Kasumi-1 (cell line): Measurements from ENCODE around the gene MACF1.
"Not testable (repeated sequence)": the region's sequence is repeated elsewhere in the genome, so short reads cannot be mapped to it uniquely, and the experiment has no call there.

Experiments used
- DNase-seq, 2 experiments: peaks; one replicate each; lab custom pipeline; 2025; lab: John Stamatoyannopoulos, UW

Gene MACF1

DNA sequence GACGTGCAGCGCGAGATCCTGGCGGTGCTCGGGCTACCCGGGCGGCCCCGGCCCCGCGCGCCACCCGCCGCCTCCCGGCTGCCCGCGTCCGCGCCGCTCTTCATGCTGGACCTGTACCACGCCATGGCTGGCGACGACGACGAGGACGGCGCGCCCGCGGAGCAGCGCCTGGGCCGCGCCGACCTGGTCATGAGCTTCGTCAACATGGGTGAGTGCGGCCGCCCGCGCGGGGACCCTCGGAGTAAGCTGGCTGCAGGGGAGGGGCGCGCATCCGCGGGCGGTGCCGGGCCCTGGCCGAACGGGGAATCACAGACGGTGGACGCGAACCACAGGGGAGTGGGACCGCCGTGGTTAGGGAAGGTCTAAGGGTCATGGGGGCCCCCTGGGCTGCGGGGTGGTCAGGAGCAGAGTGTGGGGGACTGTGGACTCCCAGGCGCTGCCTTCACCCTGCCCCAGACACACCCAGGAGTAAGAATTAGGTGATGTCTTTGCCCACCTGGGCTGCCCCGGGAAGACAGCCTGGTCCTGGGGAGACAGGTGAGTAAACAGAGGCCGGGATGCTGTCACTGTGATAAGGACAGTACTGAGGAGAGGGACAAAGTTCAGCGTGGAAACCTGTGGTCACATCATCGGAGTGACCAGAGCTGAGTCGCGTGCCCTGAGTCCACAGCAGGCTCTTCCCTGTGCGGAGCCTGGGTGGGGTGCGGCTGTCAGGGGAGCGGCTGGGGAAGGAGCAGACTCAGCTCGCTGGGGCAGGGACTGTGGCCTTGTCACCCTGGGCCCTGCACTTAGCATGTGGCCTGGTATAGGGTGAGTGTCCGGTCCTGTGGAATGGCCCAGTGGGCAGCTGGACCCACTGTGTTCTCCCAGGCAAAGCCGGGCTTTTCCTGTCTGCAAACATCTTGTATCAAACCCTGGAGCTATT lies 287.9 kb downstream of the MACF1 start:
- not testable (repeated sequence) for DNase-seq

DNA sequence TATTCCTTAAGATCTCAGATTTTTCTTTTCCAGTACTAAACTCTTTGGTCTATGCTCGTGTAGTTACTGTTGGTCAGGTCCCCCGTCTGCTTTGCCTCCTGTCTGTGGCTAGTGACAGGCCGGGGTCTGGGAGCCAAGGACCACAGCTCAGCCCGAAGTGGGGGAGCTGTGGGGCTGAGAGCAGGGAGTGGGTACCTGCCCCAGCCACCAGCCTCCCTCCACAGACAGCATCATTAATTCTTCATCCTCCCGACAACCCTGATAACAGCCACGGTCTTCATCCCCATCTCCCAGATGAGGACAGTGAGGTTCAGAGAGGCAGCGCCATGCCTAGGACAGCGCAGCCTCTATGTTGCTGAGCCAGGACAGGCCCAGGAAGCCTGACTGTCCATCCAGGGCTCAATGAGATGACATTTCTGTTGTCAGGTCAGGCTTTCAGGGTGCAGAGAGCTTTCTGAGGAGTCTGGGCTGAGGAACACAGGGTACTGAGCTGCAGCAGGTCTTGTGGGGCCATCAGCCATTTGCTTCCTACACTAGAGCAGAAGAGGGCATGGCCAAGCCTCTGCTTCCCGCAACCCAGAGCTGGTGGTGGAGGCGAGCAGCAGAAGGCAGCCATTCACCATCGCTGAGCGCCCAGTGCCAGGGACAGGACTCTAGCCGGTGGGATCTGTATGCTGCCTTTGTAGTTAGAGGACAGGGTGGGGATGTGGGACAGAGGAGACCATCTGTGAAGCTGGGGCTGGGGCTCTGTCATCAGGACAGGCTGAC lies 288.7 kb downstream of the MACF1 start:
- not testable (repeated sequence) for DNase-seq

DNA sequence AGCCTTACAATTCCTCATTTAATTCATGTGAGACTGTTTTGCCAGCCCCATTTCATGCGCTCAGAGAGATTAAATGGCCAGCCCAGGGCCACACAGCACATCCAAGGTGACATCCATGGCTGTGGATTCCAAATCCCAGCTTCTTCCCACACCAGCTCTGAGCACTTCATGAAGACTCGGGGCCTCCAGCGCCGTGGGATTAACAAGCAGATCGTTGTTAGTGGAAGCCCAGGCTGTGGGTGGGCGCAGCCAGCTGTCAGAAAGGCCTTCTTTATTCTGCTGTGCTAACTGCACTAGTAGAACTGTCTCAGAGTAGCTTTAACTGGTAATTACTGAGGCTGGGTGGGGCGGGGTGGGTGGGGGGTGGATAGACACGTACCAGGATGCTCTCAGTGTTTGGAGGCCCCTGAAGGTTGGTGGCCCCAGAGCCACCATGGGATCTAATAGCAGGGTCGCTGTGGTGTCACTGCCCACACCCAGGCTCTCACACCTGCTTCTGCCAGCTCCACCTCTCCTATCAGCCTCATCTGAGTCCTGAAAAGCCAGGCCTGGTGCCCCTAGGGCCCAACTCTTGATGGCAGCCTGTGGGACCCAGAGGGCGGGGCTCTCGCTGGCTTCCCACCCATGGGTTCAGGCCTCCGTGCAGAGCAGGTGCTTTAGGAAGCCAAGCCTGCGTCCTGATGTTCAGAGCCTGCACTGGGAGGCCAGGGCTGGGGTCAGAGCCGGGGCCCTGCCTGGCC lies 290.3 kb downstream of the MACF1 start:
- DNase-seq, result no peak

DNA sequence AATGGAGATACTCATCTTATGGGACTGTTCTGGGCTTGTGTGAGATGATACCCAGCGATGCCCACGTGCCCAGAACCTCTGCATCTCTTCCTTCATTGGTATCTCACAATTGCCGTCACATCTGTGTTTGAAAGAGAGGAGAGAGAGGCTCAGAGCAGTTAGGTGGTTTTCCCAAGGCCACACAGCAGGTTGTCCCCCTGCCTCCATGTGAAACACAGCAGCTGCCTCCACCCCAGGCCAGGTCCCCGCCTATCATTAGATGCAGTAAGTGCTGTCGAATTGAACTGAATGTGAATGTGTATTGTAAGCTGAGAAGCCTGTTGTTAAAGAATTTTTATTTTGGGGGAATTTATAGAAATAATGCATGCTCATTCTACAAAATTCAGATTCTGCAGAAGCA lies 292.0 kb downstream of the MACF1 start:
- not testable (repeated sequence) for DNase-seq

- no peak for DNase-seq
Measured at GRCh38 chr1:39497585-39497984, 293.1 kb downstream of the MACF1 start.

DNA sequence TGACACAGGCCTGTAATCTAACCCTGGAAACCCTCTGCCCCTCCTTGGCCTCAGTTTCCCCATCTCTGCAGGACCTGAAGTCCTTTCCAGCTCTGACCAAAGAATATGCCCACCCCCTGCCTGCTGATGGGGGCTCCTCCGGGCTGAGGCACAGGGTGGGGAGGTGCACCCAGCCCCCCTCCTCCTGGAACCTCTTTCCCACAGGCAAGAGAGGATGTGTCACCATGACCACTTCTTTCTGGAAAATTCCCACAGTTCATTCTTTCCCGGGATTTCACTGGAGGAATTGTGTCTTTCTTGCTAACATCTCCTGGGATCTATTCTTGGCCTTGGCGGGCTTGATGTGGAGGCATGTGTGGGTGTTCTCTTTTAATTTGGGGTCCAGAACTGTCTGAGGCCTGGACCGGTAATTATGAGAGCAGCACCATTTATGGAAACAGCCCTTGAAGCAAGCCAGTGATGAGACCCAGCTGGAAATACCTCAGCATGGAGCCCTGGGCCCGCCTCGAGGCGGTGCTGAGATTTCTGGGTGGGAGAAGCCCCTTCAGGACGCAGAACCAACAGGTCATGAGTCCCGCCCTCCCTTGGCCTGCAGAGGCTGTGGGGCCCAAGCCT lies 293.7 kb downstream of the MACF1 start:
- not testable (repeated sequence) for DNase-seq

DNA sequence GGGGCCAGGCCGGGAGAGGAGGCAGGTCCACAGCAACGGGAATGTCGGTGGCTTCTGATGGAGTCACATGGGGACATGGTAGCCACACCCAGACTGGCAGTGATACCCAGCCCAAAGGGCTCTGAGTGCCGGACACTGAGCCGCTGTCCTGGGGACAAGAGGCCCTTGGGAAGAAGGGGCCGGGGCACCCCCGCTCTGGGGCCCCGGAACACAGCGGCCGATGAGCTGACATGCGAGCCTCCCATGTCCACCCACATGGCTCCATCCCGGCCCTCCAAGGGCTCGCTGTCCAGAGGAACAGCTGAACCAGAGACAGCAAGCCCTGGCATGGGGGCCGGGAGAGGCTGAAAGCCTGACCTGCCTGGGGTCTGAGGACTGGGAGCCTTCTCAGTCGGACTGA lies 294.3 kb downstream of the MACF1 start:
- DNase-seq, result not testable (repeated sequence)

DNA sequence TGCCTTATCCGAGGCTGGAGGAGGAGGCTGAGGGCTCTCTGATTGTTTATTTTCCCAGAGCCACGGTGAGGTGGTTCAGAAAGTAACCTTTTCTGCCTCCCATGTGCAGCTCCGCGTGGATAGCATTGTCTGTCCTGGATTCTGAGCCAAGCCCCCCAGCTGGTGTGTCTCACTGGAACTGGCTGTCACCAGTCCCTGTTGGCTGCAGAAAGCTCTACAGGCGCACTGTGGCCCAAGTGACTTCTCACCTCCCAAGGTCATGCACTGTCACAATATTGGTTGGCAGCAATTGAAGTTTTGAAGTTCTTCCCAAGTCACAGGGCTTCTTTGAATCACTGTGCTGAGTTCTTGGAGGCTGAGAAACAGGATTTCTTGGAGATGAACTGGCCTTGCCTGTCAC lies 295.2 kb downstream of the MACF1 start:
- no peak for DNase-seq

DNA sequence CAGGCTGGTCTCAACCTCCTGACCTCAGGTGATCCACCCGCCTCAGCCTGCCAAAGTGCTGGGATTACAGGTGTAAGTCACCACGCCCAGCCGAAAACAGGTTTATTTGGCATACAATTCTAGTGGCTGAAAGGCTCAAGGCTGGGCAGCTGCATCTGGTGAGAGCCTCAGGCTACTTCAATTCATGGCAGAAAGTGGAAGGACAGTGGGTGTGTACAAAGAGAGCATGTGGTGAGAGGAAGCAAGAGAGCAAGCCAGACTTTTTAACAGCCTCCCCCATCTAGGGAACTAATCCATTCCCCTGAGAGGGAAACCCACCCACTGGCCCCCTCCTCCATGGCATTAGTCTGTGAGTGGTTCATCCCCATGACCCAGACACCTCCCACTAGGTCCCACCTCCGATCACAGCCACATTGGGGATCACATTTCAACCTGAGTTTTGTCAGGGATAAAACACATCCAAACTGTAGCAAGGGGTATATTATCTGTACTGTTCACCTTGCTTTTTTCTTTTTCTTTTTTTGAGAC lies 296.4 kb downstream of the MACF1 start:
- DNase-seq, result no peak

- no peak for DNase-seq
Measured at GRCh38 chr1:39501666-39502065, 297.2 kb downstream of the MACF1 start.

DNA sequence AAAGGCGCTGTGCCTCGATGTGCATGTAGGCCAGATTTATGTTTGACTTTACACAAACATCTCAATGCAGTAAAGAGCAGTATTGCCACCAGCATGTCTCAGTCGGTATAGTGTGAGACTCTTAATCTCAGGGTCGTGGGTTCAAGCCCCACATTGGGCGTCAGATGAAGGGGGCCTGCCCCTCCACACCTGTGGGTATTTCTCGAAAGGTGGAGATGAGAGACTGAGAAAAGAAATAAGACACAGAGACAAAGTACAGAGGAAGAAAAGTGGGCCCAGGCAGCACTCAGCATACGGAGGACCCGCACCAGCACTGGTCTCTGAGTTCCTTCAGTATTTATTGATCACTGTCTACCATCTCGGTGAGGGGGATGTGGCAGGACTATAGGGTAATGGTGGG lies 299.9 kb downstream of the MACF1 start:
- not testable (repeated sequence) for DNase-seq

DNA sequence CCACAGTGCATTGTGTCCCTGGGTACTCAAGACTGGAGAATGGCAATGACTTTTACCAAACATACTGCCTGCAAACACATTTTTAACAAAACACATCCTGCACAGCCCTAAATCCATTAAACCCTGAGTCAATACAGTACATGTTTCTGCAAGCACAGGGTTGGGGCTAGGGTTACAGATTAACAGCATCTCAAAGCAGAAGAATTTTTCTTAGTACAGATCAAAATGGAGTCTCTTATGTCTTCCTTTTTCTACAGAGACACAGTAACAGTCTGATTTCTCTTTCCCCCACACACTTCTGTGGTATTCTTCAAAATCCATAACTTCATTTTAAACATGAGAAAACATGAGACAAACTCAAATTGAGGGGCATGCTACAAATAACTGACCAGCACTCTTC lies 300.8 kb downstream of the MACF1 start:
- DNase-seq, result no peak

GRCh38 chr1:39507230-39507928 lies 302.9 kb downstream of the MACF1 start:
- no peak for DNase-seq

DNA sequence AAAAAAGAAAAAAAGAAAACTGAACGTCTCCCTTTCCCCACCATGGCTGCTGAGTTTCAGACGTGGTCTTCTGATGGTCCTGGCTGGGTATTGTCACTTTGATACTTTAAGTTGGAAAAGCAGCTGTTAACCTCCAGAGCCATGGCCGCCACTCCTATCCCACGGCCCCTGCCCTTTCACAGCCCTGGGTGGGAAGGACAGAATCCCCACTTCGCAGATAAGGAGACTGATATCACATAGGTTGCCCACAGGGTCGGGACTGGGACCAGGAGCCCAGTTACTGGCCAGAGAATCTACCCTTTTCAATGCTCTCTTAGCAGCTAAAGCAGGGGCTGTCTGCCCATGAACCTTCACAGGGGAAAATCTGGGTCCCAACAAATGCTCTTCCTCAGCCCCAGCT lies 303.8 kb downstream of the MACF1 start:
- no peak for DNase-seq

DNA sequence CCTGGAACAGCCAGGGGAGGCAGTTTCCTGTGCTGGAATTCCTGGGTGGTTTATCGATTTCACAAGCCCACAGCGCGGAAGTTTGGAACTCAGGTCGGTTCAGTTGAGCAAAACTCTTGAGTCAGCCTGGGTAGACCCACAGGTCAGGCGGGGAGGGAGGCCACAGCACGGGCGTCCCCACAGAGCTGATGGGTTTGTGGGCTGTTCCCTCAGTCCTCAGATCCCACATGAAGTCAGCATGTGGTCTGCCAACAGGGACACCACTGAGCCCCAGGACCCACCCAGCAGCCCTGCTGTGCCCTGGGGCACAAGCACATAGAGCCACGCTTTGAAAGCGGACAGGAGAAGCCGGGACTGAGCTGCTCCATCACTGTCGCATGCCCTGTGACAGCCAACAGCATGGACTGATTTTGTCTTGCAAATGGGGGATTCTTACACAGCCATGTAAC lies 304.4 kb downstream of the MACF1 start:
- no peak for DNase-seq

DNA sequence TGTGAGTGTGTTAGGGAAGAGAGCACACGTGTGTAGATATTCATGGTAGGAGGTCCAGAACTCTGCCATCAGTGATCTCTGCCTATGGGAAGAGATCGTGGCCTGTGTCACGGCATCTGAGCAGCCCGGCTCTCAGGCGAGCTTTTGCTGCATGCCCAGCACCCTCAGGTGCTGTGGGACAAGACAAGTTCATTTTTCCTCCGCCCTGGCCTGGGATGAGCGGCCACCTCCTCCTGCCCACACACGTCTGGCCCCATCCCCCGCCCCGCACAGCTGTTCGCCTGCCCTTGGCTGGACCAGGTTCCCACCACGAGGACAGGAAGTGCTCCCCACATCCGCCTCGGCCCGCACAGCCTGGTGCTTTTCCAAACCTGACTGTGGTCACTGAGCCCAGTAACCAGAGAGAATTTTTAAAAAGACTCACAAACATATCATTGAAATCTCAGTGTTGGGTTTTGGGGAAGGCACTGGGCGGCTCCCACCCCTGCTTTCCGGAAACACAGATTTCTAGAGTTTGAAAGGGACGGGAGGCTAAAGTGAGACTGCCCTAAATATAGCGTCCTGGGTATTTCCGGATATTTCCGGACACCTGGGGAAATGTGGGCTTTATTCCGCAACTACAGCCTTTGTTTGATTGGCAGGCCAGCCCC lies 305.0 kb downstream of the MACF1 start:
- no peak for DNase-seq

- DNase-seq, result not testable (repeated sequence)
Measured at GRCh38 chr1:39510570-39511186, 306.2 kb downstream of the MACF1 start.

DNA sequence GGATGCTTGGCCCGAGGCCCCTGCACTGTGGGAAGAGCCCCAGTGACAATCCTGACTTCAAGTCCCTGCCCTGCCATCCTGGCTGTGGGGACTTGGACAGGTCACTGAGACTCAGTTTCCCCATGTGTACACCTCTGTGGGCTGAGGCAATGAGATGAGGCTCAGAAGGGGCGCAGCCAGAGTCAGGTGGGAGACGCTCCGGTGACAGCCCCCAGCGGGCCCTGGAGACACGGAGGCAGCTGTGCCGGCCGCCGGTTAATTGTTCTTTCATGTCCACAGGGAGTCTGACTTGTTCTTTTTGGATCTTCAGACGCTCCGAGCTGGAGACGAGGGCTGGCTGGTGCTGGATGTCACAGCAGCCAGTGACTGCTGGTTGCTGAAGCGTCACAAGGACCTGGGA lies 307.0 kb downstream of the MACF1 start:
- not testable (repeated sequence) for DNase-seq

GRCh38 chr1:39512234-39512847 lies 307.8 kb downstream of the MACF1 start:
- DNase-seq, result not testable (repeated sequence)
